Thyroid gland (tissue), 4 donors: ENCODE data around the gene GUCY1A1.

Source experiments
- POLR2A ChIP-seq, 2 donors: fragments of 450-650 bp; IDR thresholded peaks; one replicate each; pipeline ENCODE4 v1.6.1; 2017; ENCODE audit warnings: antibody characterized with exemption in 2 of 2, mild to moderate bottlenecking in 2 of 2, moderate library complexity in 1 of 2
- TF ChIP-seq, protein P1 (sequence below), 6 experiments: fragments of 200-600 bp in 3 of 6; fragments of 450-650 bp in 3 of 6; sonication (generic) in 3 of 6; IDR thresholded peaks; one replicate each; pipeline ENCODE4 v1.5.1; 2016 to 2019; ENCODE audit warnings: antibody characterized with exemption in 6 of 6, mild to moderate bottlenecking in 2 of 6, inconsistent platforms in 1 of 6, moderate library complexity in 1 of 6

DNA sequence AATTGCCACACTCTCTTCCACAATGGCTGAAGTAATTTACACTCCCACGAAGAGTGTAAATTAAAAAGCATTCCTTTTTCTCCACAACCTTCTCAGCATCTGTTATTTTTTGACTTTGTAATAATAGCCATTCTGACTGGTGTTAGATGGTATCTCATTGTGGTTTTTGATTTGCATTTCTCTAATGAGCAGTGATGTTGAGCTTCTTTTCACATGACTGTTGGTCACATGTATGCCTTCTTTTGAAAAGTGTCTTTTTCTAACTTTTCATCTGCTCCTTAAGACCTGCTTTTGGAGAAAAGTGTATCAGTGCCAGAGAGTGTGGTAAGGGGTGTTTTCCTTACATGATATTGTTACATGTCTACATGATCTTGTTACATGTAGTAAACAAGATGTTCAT is 25.7 kb downstream of the GUCY1A1 start:
- TF ChIP-seq, protein P1, sequence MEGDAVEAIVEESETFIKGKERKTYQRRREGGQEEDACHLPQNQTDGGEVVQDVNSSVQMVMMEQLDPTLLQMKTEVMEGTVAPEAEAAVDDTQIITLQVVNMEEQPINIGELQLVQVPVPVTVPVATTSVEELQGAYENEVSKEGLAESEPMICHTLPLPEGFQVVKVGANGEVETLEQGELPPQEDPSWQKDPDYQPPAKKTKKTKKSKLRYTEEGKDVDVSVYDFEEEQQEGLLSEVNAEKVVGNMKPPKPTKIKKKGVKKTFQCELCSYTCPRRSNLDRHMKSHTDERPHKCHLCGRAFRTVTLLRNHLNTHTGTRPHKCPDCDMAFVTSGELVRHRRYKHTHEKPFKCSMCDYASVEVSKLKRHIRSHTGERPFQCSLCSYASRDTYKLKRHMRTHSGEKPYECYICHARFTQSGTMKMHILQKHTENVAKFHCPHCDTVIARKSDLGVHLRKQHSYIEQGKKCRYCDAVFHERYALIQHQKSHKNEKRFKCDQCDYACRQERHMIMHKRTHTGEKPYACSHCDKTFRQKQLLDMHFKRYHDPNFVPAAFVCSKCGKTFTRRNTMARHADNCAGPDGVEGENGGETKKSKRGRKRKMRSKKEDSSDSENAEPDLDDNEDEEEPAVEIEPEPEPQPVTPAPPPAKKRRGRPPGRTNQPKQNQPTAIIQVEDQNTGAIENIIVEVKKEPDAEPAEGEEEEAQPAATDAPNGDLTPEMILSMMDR (IDR thresholded peaks at IDR 0.05): no peak
- TF ChIP-seq POLR2A (IDR thresholded peaks at IDR 0.05): no peak
